Activated CD4-positive, alpha-beta T cell treated with anti-CD3 and anti-CD28 coated beads, Interleukin-2, amount 10 ng/mL, durations not matched to agents 24 days and 14 days (primary cell): ENCODE results near the gene CCR4. TPM values are rescaled to one million over a fixed set of nuclear protein-coding genes. Genes with fewer than 3 reads are reported as not detected.
A peak's percentile ranks its signal among the peaks of the same experiment; 100 is the strongest.
"Not testable (repeated sequence)": the region's sequence is repeated elsewhere in the genome, so short reads cannot be mapped to it uniquely, and the experiment has no call there.

Source experiments
- DNase-seq: peaks from one replicate; pipeline ENCODE4 v3.0.0; 2022
- H3K27ac Mint-ChIP-seq: one replicate; pipeline ENCODE4 v1.8.0; 2022; ENCODE audit warnings: mild to moderate bottlenecking, mixed read lengths
- H3K27me3 Mint-ChIP-seq: one replicate; pipeline ENCODE4 v1.8.0; 2022; ENCODE audit warnings: mixed read lengths
- H3K36me3 Mint-ChIP-seq: one replicate; pipeline ENCODE4 v1.8.0; 2022; ENCODE audit warnings: low read depth, mild to moderate bottlenecking, mixed read lengths
- H3K4me1 Mint-ChIP-seq: one replicate; pipeline ENCODE4 v1.8.0; 2021; ENCODE audit warnings: mixed read lengths
- H3K4me3 Mint-ChIP-seq: one replicate; pipeline ENCODE4 v1.8.0; 2022; ENCODE audit warnings: mild to moderate bottlenecking, moderate library complexity, mixed read lengths
- H3K9me3 Mint-ChIP-seq: one replicate; pipeline ENCODE4 v1.8.0; 2021; ENCODE audit warnings: mixed read lengths
- intact Hi-C: fragments of 100-400 bp; cut with micrococcal nuclease; formaldehyde crosslinking; loops from one replicate; pipeline ENCODE4 v1.15.1; 2023
- total RNA-seq: library from RNA; stranded (reverse); gene quantifications from 2 replicates; pipeline ENCODE4 v1.2.3, GENCODE V29; 2022

CCR4 gene
- 86.6 and 88.9 TPM in 2 replicates for total RNA-seq

DNA sequence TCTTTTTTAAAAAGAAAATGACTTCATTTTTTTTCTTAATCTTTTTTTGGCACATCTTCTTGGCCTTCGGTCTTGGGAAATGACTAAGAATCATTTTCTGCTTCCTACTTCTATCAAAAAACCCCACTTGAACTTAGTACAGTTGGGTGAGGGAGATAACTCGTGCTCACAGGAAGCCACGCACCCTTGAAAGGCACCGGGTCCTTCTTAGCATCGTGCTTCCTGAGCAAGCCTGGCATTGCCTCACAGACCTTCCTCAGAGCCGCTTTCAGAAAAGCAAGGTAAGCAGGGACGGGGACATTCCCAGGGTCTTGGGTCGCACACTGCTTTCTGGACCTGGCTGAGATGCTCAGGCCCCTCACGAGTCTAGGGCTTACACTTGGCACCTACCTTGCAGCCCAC is at the start of gene CCR4:
Gene CCR4 (plus strand): TSS at position 235 of the 402 bp plus-strand sequence. CDS start 1,779 bp downstream, outside the sequence.
- H3K27ac Mint-ChIP-seq: peak within 1 kb of the TSS; percentile 94
- H3K27me3 Mint-ChIP-seq: no peaks in the 10 kb centered on the region

DNA sequence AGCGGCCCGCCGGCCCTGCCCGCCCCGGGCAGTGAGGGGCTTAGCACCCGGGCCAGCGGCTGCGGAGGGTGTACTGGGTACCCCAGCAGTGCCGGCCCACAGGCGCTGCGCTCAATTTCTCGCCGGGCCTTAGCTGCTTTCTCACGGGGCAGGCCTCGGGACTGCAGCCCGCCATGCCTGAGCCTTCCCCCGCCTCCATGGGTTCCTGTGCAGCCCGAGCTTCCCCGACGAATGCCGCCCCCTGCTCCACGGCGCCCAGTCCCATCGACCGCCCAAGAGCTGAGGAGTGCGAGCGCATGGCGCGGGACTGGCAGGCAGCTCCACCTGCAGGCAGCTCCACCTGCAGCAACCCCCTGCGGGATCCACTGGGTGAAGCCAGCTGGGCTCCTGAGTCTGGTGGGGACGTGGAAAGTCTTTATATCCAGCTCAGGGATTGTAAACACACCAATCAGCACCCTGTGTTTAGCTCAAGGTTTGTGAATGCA is 48.5 kb upstream of the CCR4 start:
- intact Hi-C loops: loop anchor here (10.0 kb wide), 1 partner anchor 168 kb away; no protein-coding TSS in a partner anchor
- H3K4me3 Mint-ChIP-seq: peak overlapping the region; percentile 77
- not testable (repeated sequence) for H3K36me3 Mint-ChIP-seq, H3K9me3 Mint-ChIP-seq, H3K4me1 Mint-ChIP-seq, H3K27ac Mint-ChIP-seq
- peak; percentile 79 for DNase-seq
- H3K27me3 Mint-ChIP-seq: peaks cover 22% of the 10 kb centered on the region

More for the DNA sequence above, at the start of gene CCR4:
- peaks cover 37% of the 10 kb centered on the region for H3K36me3 Mint-ChIP-seq
- peak; percentile 84 for DNase-seq
- no peaks in the 10 kb centered on the region for H3K9me3 Mint-ChIP-seq
- intact Hi-C loops: loop anchor here (1.0 kb wide), 4 partner anchors 9 to 112 kb away; no protein-coding TSS in a partner anchor
- peak within 1 kb of the TSS; percentile 88 for H3K4me3 Mint-ChIP-seq
- peaks cover 52% of the 10 kb centered on the region for H3K4me1 Mint-ChIP-seq

DNA sequence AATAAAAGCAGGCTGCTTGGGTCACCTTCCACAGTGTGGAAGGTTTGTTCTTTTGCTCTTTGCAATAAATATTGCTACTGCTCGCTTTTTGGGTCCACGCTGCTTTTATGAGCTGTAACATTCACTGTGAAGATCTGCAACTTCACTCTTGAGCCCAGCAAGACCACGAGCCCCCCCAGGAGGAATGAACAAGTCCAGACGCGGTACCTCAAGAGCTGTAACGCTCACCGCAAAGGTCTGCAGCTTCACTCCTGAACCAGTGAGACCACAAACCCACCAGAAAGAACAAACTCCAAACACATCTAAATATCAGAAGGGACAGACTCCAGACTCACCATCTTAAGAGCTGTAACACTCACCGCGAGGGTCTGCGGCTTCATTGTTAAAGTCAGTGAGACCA is 47.5 kb upstream of the CCR4 start:
- DNase-seq: no peak
- Mint-ChIP-seq H3K36me3 (no peaks in the 10 kb centered on the region), H3K4me1 (peaks cover 2% of the 10 kb centered on the region), H3K9me3 (no peaks in the 10 kb centered on the region), H3K27me3 (peaks cover 19% of the 10 kb centered on the region), H3K4me3 (no peak overlapping the region), H3K27ac (no peak overlapping the region)
- intact Hi-C loops: loop anchor here (10.0 kb wide), 1 partner anchor 169 kb away; no protein-coding TSS in a partner anchor

DNA sequence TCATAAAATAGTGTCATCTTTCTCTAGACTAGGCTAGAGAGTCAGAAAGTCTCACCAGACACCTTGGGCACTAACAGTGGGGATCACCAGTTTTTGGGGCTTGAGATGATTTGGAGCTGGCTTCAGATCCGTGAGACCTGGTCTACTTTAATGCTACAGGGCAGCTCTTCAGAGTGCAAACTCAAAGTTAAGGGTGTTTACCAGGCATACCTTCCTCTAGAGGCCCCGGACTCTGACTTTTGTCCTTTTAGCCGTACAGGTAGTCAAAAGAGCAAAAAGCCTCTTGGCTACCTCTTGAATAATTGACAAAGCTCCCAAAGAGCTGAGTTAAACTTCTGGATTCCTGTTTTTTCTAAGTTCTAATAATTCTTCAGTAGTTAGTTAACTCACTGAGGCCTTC is 41.4 kb upstream of the CCR4 start:
- intact Hi-C loops: loop anchor here (10.0 kb wide), 1 partner anchor 175 kb away; no protein-coding TSS in a partner anchor
- Mint-ChIP-seq H3K4me3 (no peak overlapping the region), H3K4me1 (peaks cover 4% of the 10 kb centered on the region), H3K27ac (no peak overlapping the region), H3K36me3 (no peaks in the 10 kb centered on the region), H3K9me3 (peaks cover 5% of the 10 kb centered on the region), H3K27me3 (no peaks in the 10 kb centered on the region)
- DNase-seq: no peak

DNA sequence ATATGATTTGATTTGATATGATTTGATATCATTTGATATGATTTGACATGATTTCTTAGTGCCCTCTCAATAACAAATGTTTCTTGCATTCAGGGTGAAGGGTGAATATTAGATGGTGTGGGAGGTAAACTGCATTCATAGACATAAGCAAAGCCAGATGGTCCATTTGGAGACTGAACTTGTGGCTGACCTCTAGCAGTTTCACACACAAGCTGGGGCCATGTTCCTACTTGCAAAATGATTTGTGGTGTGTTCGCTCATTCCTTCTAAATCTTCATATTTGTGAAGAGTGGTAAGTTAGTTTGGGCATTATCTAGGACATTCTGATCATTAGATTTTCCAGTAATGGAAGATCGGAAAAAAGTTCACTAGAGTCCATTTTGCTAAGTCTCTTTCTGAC is 40.5 kb upstream of the CCR4 start:
- intact Hi-C loops: no loop called here
- Mint-ChIP-seq H3K27ac (no peak overlapping the region), H3K4me3 (no peak overlapping the region), H3K9me3 (peaks cover 5% of the 10 kb centered on the region), H3K4me1 (peaks cover 4% of the 10 kb centered on the region), H3K36me3 (no peaks in the 10 kb centered on the region), H3K27me3 (no peaks in the 10 kb centered on the region)
- DNase-seq: no peak

DNA sequence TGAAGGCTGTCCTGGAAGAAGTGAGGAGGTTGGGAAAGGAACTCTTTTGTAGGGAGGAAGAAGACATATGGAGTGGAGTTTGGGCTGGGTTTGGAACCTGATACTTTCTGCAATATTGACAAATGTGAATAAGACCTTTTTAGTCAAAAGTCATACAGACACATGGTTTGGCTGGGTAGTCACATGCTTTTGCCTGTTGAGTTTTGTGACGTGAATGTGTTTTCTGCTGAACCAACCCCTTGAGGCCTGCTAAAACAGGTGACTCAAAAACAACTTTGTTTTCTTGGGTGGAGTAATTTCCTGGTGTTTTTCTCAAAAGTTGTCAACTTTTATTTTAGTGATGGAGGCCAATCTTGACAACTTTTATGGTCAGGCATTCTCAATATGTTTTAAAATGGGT is 39.4 kb upstream of the CCR4 start:
- H3K27me3 Mint-ChIP-seq: no peaks in the 10 kb centered on the region

DNA sequence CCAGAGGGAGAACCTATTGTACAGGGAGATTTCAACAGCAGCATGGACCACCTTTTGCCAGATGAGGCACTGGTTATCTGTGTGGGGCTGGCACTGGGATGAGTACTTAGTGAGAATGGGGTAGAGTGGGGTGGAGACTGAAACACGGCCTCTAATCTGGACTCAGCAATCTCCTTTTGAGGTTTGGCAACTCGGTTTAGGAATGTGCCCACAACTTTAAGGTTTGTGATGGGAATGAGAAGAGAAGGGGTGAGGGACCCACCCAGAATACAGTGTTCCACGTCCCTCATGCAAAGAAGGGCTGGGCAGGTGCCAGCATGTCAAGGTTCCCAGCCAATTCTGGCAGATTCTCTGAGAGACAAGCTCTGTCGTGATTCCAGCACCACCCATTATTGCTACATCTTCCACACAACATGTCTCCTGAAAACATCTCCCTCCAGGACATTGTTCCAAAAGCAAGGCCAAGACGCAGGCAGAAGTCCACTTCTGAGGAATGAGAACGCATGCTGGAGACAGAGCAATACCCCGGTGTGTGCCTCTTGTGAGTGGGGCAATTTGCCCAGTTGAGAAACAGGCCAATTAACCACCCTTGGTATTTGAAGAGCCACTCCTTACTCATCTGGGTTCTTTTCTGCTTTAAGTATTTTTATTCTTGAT is 37.5 kb upstream of the CCR4 start:
- no peak for DNase-seq
- Mint-ChIP-seq H3K4me1 (peaks cover 4% of the 10 kb centered on the region), H3K9me3 (peaks cover 9% of the 10 kb centered on the region)

More for the DNA sequence above, 39.4 kb upstream of the CCR4 start:
- Mint-ChIP-seq H3K9me3 (peaks cover 9% of the 10 kb centered on the region), H3K27ac (no peak overlapping the region), H3K4me1 (peaks cover 4% of the 10 kb centered on the region), H3K36me3 (peaks cover 2% of the 10 kb centered on the region), H3K4me3 (no peak overlapping the region)
- no peak for DNase-seq
- intact Hi-C loops: no loop called here

DNA sequence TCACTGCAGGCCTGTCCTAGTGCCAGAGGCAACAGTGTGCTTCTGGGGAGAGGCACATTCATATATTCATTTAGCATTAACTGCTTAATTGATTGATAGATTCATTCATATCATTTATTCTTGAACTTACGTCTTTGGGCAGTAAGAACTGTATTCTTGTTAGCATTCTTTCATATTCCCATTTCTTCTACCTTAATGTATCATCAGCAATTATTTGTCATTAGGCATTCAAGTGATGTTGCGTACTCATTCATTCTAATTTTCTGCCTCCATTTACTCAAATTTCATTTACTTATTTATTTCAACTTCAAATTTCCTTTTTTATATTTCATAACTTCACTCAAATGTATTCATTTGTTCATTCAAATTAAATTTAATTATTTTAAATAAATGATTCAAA is 31.5 kb upstream of the CCR4 start:
- intact Hi-C loops: no loop called here
- peaks cover 4% of the 10 kb centered on the region for H3K36me3 Mint-ChIP-seq
- H3K27me3 Mint-ChIP-seq: peaks cover 3% of the 10 kb centered on the region
- no peak overlapping the region for H3K4me3 Mint-ChIP-seq
- DNase-seq: no peak
- no peak overlapping the region for H3K27ac Mint-ChIP-seq
- H3K4me1 Mint-ChIP-seq: no peaks in the 10 kb centered on the region
- peaks cover 4% of the 10 kb centered on the region for H3K9me3 Mint-ChIP-seq

More for the DNA sequence above, 37.5 kb upstream of the CCR4 start:
- intact Hi-C loops: no loop called here
- no peaks in the 10 kb centered on the region for H3K27me3 Mint-ChIP-seq
- no peak overlapping the region for H3K4me3 Mint-ChIP-seq
- H3K36me3 Mint-ChIP-seq: peaks cover 4% of the 10 kb centered on the region
- H3K27ac Mint-ChIP-seq: no peak overlapping the region

DNA sequence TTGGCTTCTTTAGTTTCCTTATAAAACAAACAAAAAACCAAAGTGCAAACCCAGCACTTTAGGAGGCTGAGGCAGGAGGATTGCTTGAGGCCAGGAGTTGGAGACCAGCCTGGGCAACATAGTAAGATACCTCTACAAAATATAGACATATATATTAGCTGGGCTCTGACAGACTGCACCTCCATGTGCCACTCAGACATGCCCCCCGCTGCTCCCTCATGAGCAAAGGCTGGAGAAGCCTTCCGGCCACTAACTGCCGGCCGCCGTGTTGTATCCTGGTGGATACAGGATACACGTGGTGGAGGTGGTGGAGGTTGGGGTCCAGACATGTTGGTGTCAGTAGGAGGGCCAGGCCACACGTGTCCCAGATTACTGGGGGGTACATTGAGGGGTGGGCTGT is 29.4 kb upstream of the CCR4 start:
- Mint-ChIP-seq H3K36me3 (peaks cover 1% of the 10 kb centered on the region), H3K27ac (no peak overlapping the region), H3K4me1 (no peaks in the 10 kb centered on the region), H3K27me3 (peaks cover 12% of the 10 kb centered on the region), H3K9me3 (no peaks in the 10 kb centered on the region), H3K4me3 (no peak overlapping the region)
- no peak for DNase-seq
- intact Hi-C loops: no loop called here

DNA sequence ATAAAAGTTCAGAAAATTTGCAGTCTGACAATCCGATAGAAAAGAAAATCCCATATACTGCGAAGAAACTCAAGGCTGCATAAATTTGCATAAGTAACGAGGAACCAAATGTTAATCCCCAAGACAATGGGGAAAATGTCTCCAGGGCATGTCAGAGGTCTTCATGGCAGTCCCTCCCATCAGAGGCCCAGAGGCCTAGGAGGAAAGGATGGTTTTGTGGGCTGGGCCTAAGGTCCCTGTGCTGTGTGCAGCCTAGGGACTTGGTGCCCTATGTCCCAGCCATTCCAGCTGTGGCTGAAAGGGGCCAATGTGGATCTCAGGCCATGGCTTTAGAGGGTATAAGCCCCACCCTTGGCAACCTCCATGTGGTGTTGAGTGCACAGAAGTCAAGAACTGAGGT is 21.3 kb upstream of the CCR4 start:
- Mint-ChIP-seq H3K4me1 (no peaks in the 10 kb centered on the region), H3K27me3 (peaks cover 21% of the 10 kb centered on the region), H3K36me3 (no peaks in the 10 kb centered on the region), H3K4me3 (no peak overlapping the region), H3K9me3 (no peaks in the 10 kb centered on the region), H3K27ac (no peak overlapping the region)
- no peak for DNase-seq
- intact Hi-C loops: no loop called here

DNA sequence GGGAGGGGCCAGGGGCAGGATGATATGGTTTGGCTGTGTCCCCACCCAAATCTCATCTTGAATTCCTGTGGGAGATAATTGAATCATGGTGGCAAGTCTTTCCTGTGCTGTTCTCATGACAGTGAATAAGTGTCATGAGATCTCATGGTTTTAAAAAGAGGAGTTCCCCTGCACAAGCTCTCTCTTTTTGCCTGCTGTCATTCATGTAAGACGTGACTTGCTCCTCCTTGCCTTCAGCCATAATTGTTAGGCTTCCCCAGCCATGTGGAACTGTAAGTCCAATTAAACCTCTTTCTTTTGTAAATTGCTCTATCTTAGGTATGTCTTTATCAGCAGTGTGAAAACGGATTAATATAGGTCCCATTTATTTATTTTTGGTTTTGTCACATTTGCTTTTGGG is 20.2 kb upstream of the CCR4 start:
- DNase-seq, H3K4me1 Mint-ChIP-seq, H3K9me3 Mint-ChIP-seq, H3K27ac Mint-ChIP-seq, intact Hi-C loops, H3K36me3 Mint-ChIP-seq, H3K4me3 Mint-ChIP-seq: not testable (repeated sequence)
- peaks cover 18% of the 10 kb centered on the region for H3K27me3 Mint-ChIP-seq

DNA sequence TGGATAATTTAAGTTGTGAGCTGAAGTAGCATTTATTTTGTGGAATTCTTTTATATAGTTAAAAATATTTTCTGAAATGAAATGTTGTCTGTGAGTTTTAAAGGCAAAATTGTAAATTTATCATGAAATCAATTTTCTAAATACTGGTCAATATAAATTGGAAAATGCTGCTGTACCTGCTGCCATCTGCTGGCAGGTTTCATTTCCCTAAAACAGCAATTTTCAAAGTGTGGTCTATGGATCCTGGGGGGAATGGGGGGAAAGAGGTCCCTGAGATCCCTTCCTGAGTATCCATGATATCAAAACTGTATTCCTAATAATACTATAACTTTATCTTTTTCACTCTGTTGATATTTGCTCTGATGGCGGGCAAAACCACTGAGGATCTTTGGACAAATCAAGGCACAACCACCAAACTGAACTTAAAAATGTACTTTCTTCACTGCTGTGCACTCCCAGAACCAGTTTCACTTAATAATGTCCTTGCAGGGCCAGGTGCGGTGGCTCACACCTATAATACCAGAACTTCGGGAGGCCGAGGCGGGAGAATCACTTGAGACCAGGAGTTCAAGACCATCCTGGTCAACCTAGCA is 17.2 kb upstream of the CCR4 start:
- peaks cover 11% of the 10 kb centered on the region for H3K27me3 Mint-ChIP-seq
- H3K27ac Mint-ChIP-seq: no peak overlapping the region
- H3K4me1 Mint-ChIP-seq: no peaks in the 10 kb centered on the region
- no peak overlapping the region for H3K4me3 Mint-ChIP-seq
- H3K36me3 Mint-ChIP-seq: no peaks in the 10 kb centered on the region
- peak; percentile 71 for DNase-seq
- intact Hi-C loops: loop anchor here (1.0 kb wide), 2 partner anchors 201 to 424 kb away; no protein-coding TSS in a partner anchor
- no peaks in the 10 kb centered on the region for H3K9me3 Mint-ChIP-seq

DNA sequence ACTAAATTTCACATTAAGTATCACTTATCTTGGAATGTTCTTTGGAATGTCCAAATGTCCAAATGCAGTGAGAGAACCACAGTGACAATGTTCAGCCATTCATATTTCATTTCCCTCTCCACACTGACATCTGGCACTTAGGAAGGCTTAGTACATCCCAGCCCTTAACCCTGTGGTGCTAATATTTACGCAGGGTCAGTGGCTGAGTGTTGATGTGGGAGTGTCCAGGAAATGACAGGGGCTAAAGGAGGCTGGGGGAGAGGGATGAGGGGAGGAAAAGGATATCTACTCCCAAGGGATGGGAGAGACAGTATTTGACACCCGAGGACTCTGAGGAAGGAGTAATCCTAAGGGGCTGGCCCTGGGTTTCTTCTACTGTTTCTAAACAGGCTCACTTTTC is 14.1 kb upstream of the CCR4 start:
- peaks cover 7% of the 10 kb centered on the region for H3K27me3 Mint-ChIP-seq
- DNase-seq: no peak
- intact Hi-C loops: no loop called here
- no peaks in the 10 kb centered on the region for H3K9me3 Mint-ChIP-seq
- H3K4me1 Mint-ChIP-seq: no peaks in the 10 kb centered on the region
- no peak overlapping the region for H3K27ac Mint-ChIP-seq
- H3K36me3 Mint-ChIP-seq: no peaks in the 10 kb centered on the region
- H3K4me3 Mint-ChIP-seq: no peak overlapping the region

DNA sequence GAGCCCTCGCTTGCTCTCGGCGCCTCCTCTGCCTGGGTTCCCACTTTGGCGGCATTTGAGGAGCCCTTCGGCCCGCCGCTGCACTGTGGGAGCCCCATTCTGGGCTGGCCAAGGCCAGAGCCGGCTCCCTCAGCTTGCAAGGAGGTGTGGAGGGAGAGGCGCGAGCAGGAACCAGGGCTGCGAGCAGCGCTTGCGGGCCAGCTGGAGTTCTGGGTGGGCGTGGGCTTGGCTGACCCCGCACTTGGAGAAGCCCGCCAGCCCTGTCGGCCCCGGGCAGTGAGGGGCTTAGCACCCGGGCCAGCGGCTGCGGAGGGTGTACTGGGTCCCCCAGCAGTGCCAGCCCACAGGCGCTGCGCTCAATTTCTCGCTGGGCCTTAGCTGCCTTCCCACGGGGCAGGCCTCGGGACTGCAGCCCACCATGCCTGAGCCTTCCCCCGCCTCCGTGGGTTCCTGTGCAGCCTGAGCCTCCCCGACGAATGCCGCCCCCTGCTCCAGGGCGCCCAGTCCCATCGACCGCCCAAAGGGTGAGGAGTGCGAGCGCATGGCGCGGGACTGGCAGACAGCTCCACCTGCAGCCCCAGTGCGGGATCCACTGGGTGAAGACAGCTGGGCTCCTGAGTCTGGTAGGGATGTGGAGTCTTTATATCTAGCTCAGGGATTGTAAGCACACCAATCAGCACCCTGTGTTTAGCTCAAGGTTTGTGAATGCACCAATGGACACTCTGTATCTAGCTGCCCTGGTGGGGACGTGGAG is 11.7 kb upstream of the CCR4 start:
- H3K4me3 Mint-ChIP-seq, H3K27me3 Mint-ChIP-seq, intact Hi-C loops, H3K27ac Mint-ChIP-seq, H3K36me3 Mint-ChIP-seq, H3K9me3 Mint-ChIP-seq, H3K4me1 Mint-ChIP-seq, DNase-seq: not testable (repeated sequence)
